Suprapubic skin (tissue), 4 donors: ENCODE results near the gene LRP1B.

ENCODE experiments used
- EP300 ChIP-seq: sonication (generic); formaldehyde crosslinking; IDR thresholded peaks from one replicate; pipeline ENCODE4 v1.6.1; 2017; ENCODE audit warnings: antibody characterized with exemption
- POLR2A ChIP-seq, 2 donors: fragments of 450-650 bp; IDR thresholded peaks; one replicate each; pipeline ENCODE4 v1.6.1; 2017; ENCODE audit warnings: antibody characterized with exemption in 2 of 2, mild to moderate bottlenecking in 2 of 2, moderate library complexity in 2 of 2
- POLR2AphosphoS5 ChIP-seq, 3 donors: sonication (generic); formaldehyde crosslinking; IDR thresholded peaks; one replicate each; pipeline ENCODE4 v1.6.1; 2017; ENCODE audit warnings: antibody characterized with exemption in 3 of 3
- TF ChIP-seq, protein P1 (sequence below), 2 donors: fragments of 200-600 bp in 1 of 2; fragments of 450-650 bp in 1 of 2; sonication (generic) in 1 of 2; IDR thresholded peaks; one replicate each; pipeline ENCODE4 v1.5.1; 2016 to 2019; ENCODE audit warnings: antibody characterized with exemption in 2 of 2, mild to moderate bottlenecking in 1 of 2, moderate library complexity in 1 of 2

DNA sequence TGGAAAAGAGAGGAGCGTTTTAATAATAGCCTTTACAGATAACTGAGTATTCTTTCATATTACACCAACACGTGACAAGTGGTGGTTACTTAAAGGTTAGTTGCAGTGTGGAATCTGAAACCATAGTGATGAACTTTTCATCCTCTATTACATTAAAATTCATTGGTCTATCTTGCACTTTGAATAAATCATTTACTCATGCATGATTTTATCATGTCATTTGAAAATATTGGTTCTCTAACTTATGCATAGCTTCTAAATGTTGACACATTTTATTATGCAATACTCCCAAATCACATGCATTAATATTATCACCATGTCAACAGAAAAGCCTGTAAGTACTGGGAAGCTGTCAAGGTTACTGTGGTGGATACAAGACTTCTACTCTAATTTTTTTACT, 1432.2 kb downstream of the LRP1B start:
- TF ChIP-seq, protein P1, sequence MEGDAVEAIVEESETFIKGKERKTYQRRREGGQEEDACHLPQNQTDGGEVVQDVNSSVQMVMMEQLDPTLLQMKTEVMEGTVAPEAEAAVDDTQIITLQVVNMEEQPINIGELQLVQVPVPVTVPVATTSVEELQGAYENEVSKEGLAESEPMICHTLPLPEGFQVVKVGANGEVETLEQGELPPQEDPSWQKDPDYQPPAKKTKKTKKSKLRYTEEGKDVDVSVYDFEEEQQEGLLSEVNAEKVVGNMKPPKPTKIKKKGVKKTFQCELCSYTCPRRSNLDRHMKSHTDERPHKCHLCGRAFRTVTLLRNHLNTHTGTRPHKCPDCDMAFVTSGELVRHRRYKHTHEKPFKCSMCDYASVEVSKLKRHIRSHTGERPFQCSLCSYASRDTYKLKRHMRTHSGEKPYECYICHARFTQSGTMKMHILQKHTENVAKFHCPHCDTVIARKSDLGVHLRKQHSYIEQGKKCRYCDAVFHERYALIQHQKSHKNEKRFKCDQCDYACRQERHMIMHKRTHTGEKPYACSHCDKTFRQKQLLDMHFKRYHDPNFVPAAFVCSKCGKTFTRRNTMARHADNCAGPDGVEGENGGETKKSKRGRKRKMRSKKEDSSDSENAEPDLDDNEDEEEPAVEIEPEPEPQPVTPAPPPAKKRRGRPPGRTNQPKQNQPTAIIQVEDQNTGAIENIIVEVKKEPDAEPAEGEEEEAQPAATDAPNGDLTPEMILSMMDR (IDR thresholded peaks at IDR 0.05), result no peak
- no peak for TF ChIP-seq POLR2AphosphoS5 (IDR thresholded peaks at IDR 0.05)
- no peak for TF ChIP-seq EP300
- no peak for TF ChIP-seq POLR2A (IDR thresholded peaks at IDR 0.05)
